Duodenal mucosa (tissue), 2 donors: Measurements from ENCODE around the gene SENP7.
"Not testable (repeated sequence)": the region's sequence is repeated elsewhere in the genome, so short reads cannot be mapped to it uniquely, and the experiment has no call there.

Source experiments
- H3K27ac ChIP-seq: one replicate; pipeline ENCODE4 v1.7.0; 2013; ENCODE audit warnings: low read depth, low read length
- H3K27me3 ChIP-seq, 2 donors: one replicate each; pipeline ENCODE4 v1.7.0; 2013; ENCODE audit warnings: low read length in 2 of 2, control low read depth in 1 of 2; ENCODE audit not compliant: insufficient read depth in 2 of 2, control insufficient read depth in 1 of 2
- H3K36me3 ChIP-seq, 2 donors: one replicate each; pipeline ENCODE4 v1.7.0; 2013; ENCODE audit warnings: low read length in 2 of 2, control low read depth in 1 of 2; ENCODE audit not compliant: insufficient read depth in 2 of 2, control insufficient read depth in 1 of 2
- H3K4me1 ChIP-seq, 2 donors: one replicate each; pipeline ENCODE4 v1.7.0; 2013; ENCODE audit warnings: low read length in 2 of 2, control low read depth in 1 of 2; ENCODE audit not compliant: insufficient read depth in 2 of 2, control insufficient read depth in 1 of 2
- H3K4me3 ChIP-seq, 2 donors: one replicate each; pipeline ENCODE4 v1.7.0; 2013; ENCODE audit warnings: low read length in 2 of 2, low read depth in 1 of 2
- H3K9ac ChIP-seq, 2 donors: one replicate each; pipeline ENCODE4 v1.7.0; 2013; ENCODE audit warnings: low read length in 2 of 2, low read depth in 1 of 2
- H3K9me3 ChIP-seq, 2 donors: one replicate each; pipeline ENCODE4 v1.7.0; 2013; ENCODE audit warnings: low read length in 2 of 2, control low read depth in 1 of 2; ENCODE audit not compliant: control insufficient read depth in 1 of 2

The SENP7 gene

GRCh38 chr3:101512646-101513418 is at the start of gene SENP7:
TSS of gene SENP7 (minus strand) at chr3:101513212. CDS start at chr3:101513130, 82 bp downstream.
- Histone ChIP-seq H3K4me1 (no peaks in the 10 kb centered on the region), H3K9ac (peak within 1 kb of the TSS; percentile 77 to 97), H3K36me3 (no peaks in the 10 kb centered on the region)

GRCh38 chr3:101561630-101562328 is 48.8 kb upstream of the SENP7 start, which contains the start of gene TRMT10C:
TSS of gene TRMT10C (plus strand) at chr3:101561868. CDS start at chr3:101564782, 2,914 bp downstream.
- H3K9ac ChIP-seq, result peak within 1 kb of the TSS; percentile 72 to 94
- H3K36me3 ChIP-seq, result peaks cover 12 to 13% of the 10 kb centered on the region in 2 donors
- H3K9me3 ChIP-seq, result no peaks in the 10 kb centered on the region
- peak within 1 kb of the TSS; percentile 92 to 99 for H3K4me3 ChIP-seq
- peaks cover 4 to 9% of the 10 kb centered on the region in 2 donors for H3K4me1 ChIP-seq
- peak within 1 kb of the TSS; percentile 81 for H3K27ac ChIP-seq
- no peaks in the 10 kb centered on the region for H3K27me3 ChIP-seq

More at GRCh38 chr3:101512646-101513418, at the start of gene SENP7:
- peak within 1 kb of the TSS; percentile 73 to 99 for H3K4me3 ChIP-seq
- H3K27me3 ChIP-seq, result no peaks in the 10 kb centered on the region
- H3K9me3 ChIP-seq, result no peaks in the 10 kb centered on the region
- H3K27ac ChIP-seq, result peak within 1 kb of the TSS; percentile 80

GRCh38 chr3:101556064-101556463 is 43.1 kb upstream of the SENP7 start:
- H3K4me1 ChIP-seq, result no peaks in the 10 kb centered on the region
- no peak overlapping the region for H3K27ac ChIP-seq
- no peaks in the 10 kb centered on the region for H3K9me3 ChIP-seq
- H3K4me3 ChIP-seq, result no peak overlapping the region
- H3K27me3 ChIP-seq, result no peaks in the 10 kb centered on the region
- no peak overlapping the region for H3K9ac ChIP-seq
- H3K36me3 ChIP-seq, result no peaks in the 10 kb centered on the region

GRCh38 chr3:101553381-101553780 is 40.4 kb upstream of the SENP7 start:
- H3K27ac ChIP-seq, H3K9ac ChIP-seq, H3K27me3 ChIP-seq, H3K9me3 ChIP-seq, H3K4me3 ChIP-seq, H3K4me1 ChIP-seq, H3K36me3 ChIP-seq: not testable (repeated sequence)

- not testable (repeated sequence) for H3K27me3 ChIP-seq, H3K27ac ChIP-seq, H3K4me1 ChIP-seq, H3K9ac ChIP-seq, H3K36me3 ChIP-seq, H3K4me3 ChIP-seq, H3K9me3 ChIP-seq
Observed at GRCh38 chr3:101551359-101552081, 38.5 kb upstream of the SENP7 start.

- Histone ChIP-seq H3K27ac (no peak overlapping the region), H3K4me1 (no peaks in the 10 kb centered on the region), H3K9ac (no peak overlapping the region)
Observed at GRCh38 chr3:101549473-101549872, 36.5 kb upstream of the SENP7 start.

GRCh38 chr3:101548527-101549105 is 35.6 kb upstream of the SENP7 start:
- no peaks in the 10 kb centered on the region for H3K36me3 ChIP-seq
- no peak overlapping the region for H3K27ac ChIP-seq
- no peak overlapping the region for H3K4me3 ChIP-seq
- no peaks in the 10 kb centered on the region for H3K4me1 ChIP-seq
- H3K27me3 ChIP-seq, result no peaks in the 10 kb centered on the region
- H3K9ac ChIP-seq, result no peak overlapping the region
- H3K9me3 ChIP-seq, result no peaks in the 10 kb centered on the region

More at GRCh38 chr3:101549473-101549872, 36.5 kb upstream of the SENP7 start:
- H3K9me3 ChIP-seq, result no peaks in the 10 kb centered on the region
- H3K27me3 ChIP-seq, result no peaks in the 10 kb centered on the region
- H3K36me3 ChIP-seq, result no peaks in the 10 kb centered on the region
- no peak overlapping the region for H3K4me3 ChIP-seq

GRCh38 chr3:101544161-101544850 is 31.3 kb upstream of the SENP7 start:
- no peaks in the 10 kb centered on the region for H3K9me3 ChIP-seq

GRCh38 chr3:101542957-101543356 is 29.9 kb upstream of the SENP7 start:
- Histone ChIP-seq H3K9ac (no peak overlapping the region), H3K4me1 (no peaks in the 10 kb centered on the region), H3K36me3 (no peaks in the 10 kb centered on the region), H3K9me3 (no peaks in the 10 kb centered on the region), H3K4me3 (no peak overlapping the region), H3K27me3 (no peaks in the 10 kb centered on the region), H3K27ac (no peak overlapping the region)

More at GRCh38 chr3:101544161-101544850, 31.3 kb upstream of the SENP7 start:
- Histone ChIP-seq H3K27ac (no peak overlapping the region), H3K36me3 (no peaks in the 10 kb centered on the region), H3K4me3 (no peak overlapping the region), H3K27me3 (no peaks in the 10 kb centered on the region), H3K4me1 (no peaks in the 10 kb centered on the region), H3K9ac (no peak overlapping the region)
